Skeletal muscle tissue (tissue), 4 donors: ENCODE data around the gene SPTLC1. TPM values are rescaled to one million over a fixed set of nuclear protein-coding genes. Genes with fewer than 3 reads are reported as not detected.

Experiments used
- H3K27ac ChIP-seq: one replicate; pipeline ENCODE4 v1.7.0; 2013; ENCODE audit warnings: mild to moderate bottlenecking, low read depth, low read length, inconsistent platforms
- H3K27me3 ChIP-seq, 3 donors: one replicate each; pipeline ENCODE4 v1.7.0; 2013; ENCODE audit warnings: low read length in 3 of 3; ENCODE audit not compliant: control insufficient read depth in 3 of 3, insufficient read depth in 3 of 3
- H3K36me3 ChIP-seq, 3 donors: one replicate each; pipeline ENCODE4 v1.7.0; 2013; ENCODE audit warnings: low read length in 3 of 3; ENCODE audit not compliant: control insufficient read depth in 3 of 3, insufficient read depth in 3 of 3
- H3K4me1 ChIP-seq, 3 donors: one replicate each; pipeline ENCODE4 v1.7.0; 2013; ENCODE audit warnings: low read length in 3 of 3, mild to moderate bottlenecking in 3 of 3; ENCODE audit not compliant: control insufficient read depth in 3 of 3, insufficient read depth in 3 of 3
- H3K4me3 ChIP-seq, 3 donors: one replicate each; pipeline ENCODE4 v1.7.0; 2013; ENCODE audit warnings: low read length in 3 of 3
- H3K9ac ChIP-seq, 3 donors: one replicate each; pipeline ENCODE4 v1.7.0; 2013; ENCODE audit warnings: low read length in 3 of 3, mild to moderate bottlenecking in 3 of 3, moderate library complexity in 2 of 3, low read depth in 1 of 3
- H3K9me3 ChIP-seq, 3 donors: one replicate each; pipeline ENCODE4 v1.7.0; 2013; ENCODE audit warnings: low read length in 3 of 3; ENCODE audit not compliant: control insufficient read depth in 3 of 3
- total RNA-seq: library from RNA; depleted of rRNA; stranded (reverse); fragments of >200 nt; gene quantifications from one replicate; pipeline ENCODE4 v1.2.3, GENCODE V29; 2014
- donor health status: Osteomylitis.

Gene SPTLC1
- total RNA-seq, 1 donor from 2014 or later, result 73.1 TPM

GRCh38 chr9:92042260-92042659 lies 73.0 kb downstream of the SPTLC1 start:
- Histone ChIP-seq H3K4me3 (no peak overlapping the region), H3K4me1 (no peaks in the 10 kb centered on the region), H3K27ac (no peak overlapping the region), H3K36me3 (peaks cover 47 to 62% (median 60%) of the 10 kb centered on the region in 3 donors), H3K9me3 (peaks cover 0 to 6% (median 0%) of the 10 kb centered on the region in 3 donors), H3K27me3 (no peaks in the 10 kb centered on the region), H3K9ac (no peak overlapping the region)

- Histone ChIP-seq H3K4me3 (no peak overlapping the region), H3K36me3 (peaks cover 50 to 60% (median 57%) of the 10 kb centered on the region in 3 donors), H3K4me1 (no peaks in the 10 kb centered on the region), H3K9ac (no peak overlapping the region), H3K9me3 (peaks cover 0 to under 1% (median 0%) of the 10 kb centered on the region in 3 donors), H3K27ac (peak overlapping the region; percentile 19), H3K27me3 (no peaks in the 10 kb centered on the region)
Observed at GRCh38 chr9:92036756-92037155, 78.5 kb downstream of the SPTLC1 start.

- no peaks in the 10 kb centered on the region for H3K4me1 ChIP-seq
- no peak overlapping the region for H3K27ac ChIP-seq
- H3K9me3 ChIP-seq, result no peaks in the 10 kb centered on the region
- H3K36me3 ChIP-seq, result peaks cover 50 to 58% (median 55%) of the 10 kb centered on the region in 3 donors
- no peak overlapping the region for H3K9ac ChIP-seq
- H3K4me3 ChIP-seq, result no peak overlapping the region
- no peaks in the 10 kb centered on the region for H3K27me3 ChIP-seq
Observed at GRCh38 chr9:92036411-92036746, 78.8 kb downstream of the SPTLC1 start.

GRCh38 chr9:92035687-92036410 lies 79.4 kb downstream of the SPTLC1 start:
- H3K4me3 ChIP-seq, result no peak overlapping the region
- no peak overlapping the region for H3K9ac ChIP-seq
- peaks cover 50 to 57% (median 55%) of the 10 kb centered on the region in 3 donors for H3K36me3 ChIP-seq
- no peak overlapping the region for H3K27ac ChIP-seq
- H3K9me3 ChIP-seq, result no peaks in the 10 kb centered on the region
- H3K4me1 ChIP-seq, result no peaks in the 10 kb centered on the region
- H3K27me3 ChIP-seq, result no peaks in the 10 kb centered on the region

- Histone ChIP-seq H3K36me3 (peaks cover 50 to 57% (median 55%) of the 10 kb centered on the region in 3 donors), H3K4me3 (no peak overlapping the region), H3K9ac (no peak overlapping the region), H3K27ac (no peak overlapping the region), H3K9me3 (no peaks in the 10 kb centered on the region), H3K27me3 (no peaks in the 10 kb centered on the region), H3K4me1 (no peaks in the 10 kb centered on the region)
Observed at GRCh38 chr9:92035146-92035545, 80.1 kb downstream of the SPTLC1 start.

GRCh38 chr9:92033991-92034390 lies 81.2 kb downstream of the SPTLC1 start:
- Histone ChIP-seq H3K27ac (no peak overlapping the region), H3K9ac (no peak overlapping the region), H3K4me3 (no peak overlapping the region), H3K27me3 (no peaks in the 10 kb centered on the region), H3K9me3 (no peaks in the 10 kb centered on the region), H3K36me3 (peaks cover 50 to 57% (median 55%) of the 10 kb centered on the region in 3 donors), H3K4me1 (no peaks in the 10 kb centered on the region)

GRCh38 chr9:92033307-92033706 lies 81.9 kb downstream of the SPTLC1 start:
- Histone ChIP-seq H3K4me1 (no peaks in the 10 kb centered on the region), H3K36me3 (peaks cover 46 to 54% (median 51%) of the 10 kb centered on the region in 3 donors), H3K9me3 (no peaks in the 10 kb centered on the region), H3K4me3 (no peak overlapping the region), H3K27me3 (no peaks in the 10 kb centered on the region), H3K9ac (no peak overlapping the region), H3K27ac (no peak overlapping the region)

GRCh38 chr9:92032891-92033290 lies 82.3 kb downstream of the SPTLC1 start:
- H3K27me3 ChIP-seq, result no peaks in the 10 kb centered on the region
- peaks cover 44 to 50% (median 48%) of the 10 kb centered on the region in 3 donors for H3K36me3 ChIP-seq

GRCh38 chr9:92030367-92030766 lies 84.8 kb downstream of the SPTLC1 start:
- Histone ChIP-seq H3K27me3 (no peaks in the 10 kb centered on the region), H3K36me3 (peaks cover 22 to 33% (median 26%) of the 10 kb centered on the region in 3 donors), H3K4me1 (no peaks in the 10 kb centered on the region), H3K4me3 (no peak overlapping the region), H3K9ac (no peak overlapping the region), H3K9me3 (no peaks in the 10 kb centered on the region), H3K27ac (no peak overlapping the region)

More at GRCh38 chr9:92032891-92033290, 82.3 kb downstream of the SPTLC1 start:
- Histone ChIP-seq H3K4me1 (no peaks in the 10 kb centered on the region), H3K27ac (no peak overlapping the region), H3K9me3 (no peaks in the 10 kb centered on the region), H3K4me3 (no peak overlapping the region), H3K9ac (no peak overlapping the region)

GRCh38 chr9:92029553-92029952 lies 85.7 kb downstream of the SPTLC1 start:
- H3K4me1 ChIP-seq, result no peaks in the 10 kb centered on the region
- peaks cover 18 to 26% (median 20%) of the 10 kb centered on the region in 3 donors for H3K36me3 ChIP-seq
- no peak overlapping the region for H3K27ac ChIP-seq
- H3K27me3 ChIP-seq, result no peaks in the 10 kb centered on the region
- no peaks in the 10 kb centered on the region for H3K9me3 ChIP-seq
- no peak overlapping the region for H3K4me3 ChIP-seq
- no peak overlapping the region for H3K9ac ChIP-seq
